ENCODE measurements around the gene PSTK.

PSTK gene

DNA sequence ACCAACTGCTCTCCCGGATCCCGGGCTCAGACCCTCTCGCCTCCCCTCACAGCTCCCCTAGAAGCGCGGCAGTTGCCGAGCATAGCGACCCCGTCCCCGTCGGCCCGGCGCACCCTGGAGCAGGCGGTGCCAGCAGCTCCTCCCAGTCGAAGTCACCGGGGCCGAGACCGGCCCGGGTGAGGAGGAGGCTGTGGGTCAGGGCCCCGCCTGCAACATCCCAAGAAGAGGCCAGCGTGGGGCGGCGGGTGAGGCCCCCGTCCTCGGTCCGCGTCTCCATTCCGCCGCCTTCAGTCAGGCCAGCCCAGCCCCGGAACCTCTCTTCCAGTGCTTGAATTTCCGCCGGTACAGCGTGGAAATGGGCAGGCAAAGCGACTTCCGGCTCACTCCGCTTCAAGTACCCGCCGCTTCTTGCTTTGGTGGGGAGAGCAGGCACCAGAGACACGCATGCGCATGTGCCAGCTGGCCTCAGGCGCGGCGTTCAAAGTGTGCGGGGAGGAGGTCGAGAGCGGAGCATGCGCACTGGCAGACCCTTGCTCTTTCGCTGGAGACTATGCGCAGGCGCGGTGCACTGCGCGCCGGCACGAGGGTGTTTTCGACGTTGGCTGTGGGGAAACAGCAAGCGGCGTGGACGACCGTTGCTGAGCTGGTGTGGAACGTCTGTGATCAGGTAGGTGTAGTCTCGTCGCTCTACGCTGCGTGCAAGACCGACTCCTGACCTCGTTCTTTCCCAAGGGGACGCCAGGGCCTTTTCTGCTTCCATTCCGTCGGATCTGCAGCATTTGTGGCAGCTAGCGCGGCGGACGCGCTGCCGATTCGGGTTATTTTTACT is 26.1 kb upstream of the PSTK start, which contains the start of gene C10orf88:
TSS of gene C10orf88 (minus strand) at position 326 of the 829 bp plus-strand sequence. CDS start at position 277, 49 bp downstream.
- DNase-seq (ENCODE audit: low read depth in 2 of 2): peak; percentile 99 to 100
- TF ChIP-seq CTCF (IDR thresholded peaks at IDR 0.05; ENCODE audit: low read depth, low read length): no peak
- peak within 1 kb of the TSS; percentile 91 to 92 for H3K4me3 ChIP-seq (replicated peaks in 1 of 2; ENCODE audit: low read depth in 2 of 2, low read length in 2 of 2)

DNA sequence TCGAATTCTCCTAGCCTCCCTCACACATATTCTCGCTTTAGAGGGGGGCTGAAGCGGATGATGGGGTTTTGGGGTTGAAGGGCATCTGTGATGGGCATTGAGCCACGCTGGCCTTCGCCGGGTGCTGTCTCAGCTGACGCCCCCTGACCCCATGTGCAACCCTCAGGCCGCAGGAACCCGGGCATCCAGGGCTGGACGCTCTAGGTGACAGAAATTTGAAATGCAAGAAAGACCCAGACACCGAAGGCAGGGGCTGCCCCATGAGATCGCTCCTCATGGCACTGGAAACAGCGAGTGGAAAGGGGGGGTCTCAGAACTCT is 25.5 kb upstream of the PSTK start:
- no peak for DNase-seq (ENCODE audit: low read depth in 2 of 2)
- peak overlapping the region; percentile 91 to 92 for H3K4me3 ChIP-seq (replicated peaks in 1 of 2; ENCODE audit: low read depth in 2 of 2, low read length in 2 of 2)
- no peak for TF ChIP-seq CTCF (IDR thresholded peaks at IDR 0.05; ENCODE audit: low read depth, low read length)

DNA sequence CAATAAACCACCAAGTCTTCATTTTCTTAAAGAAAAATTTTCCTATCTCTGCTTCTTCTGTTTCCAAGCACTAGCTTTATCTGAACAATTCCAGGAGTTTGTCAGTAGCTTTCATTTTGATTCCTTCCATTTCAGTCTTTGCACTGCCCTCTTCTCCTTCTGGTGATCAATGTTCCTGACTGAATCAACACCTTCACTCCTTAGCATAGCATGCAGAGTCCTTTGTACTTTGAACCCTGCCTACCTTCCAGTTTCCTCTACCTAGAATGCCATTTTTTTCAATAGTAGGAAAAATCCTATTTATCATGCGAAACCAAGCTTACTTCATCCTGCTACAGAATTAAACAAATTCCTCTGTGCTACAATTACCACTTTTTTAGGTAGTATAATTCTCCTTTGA is 24.3 kb upstream of the PSTK start:
- no peak for TF ChIP-seq CTCF (IDR thresholded peaks at IDR 0.05; ENCODE audit: low read depth, low read length)
- no peak overlapping the region for H3K4me3 ChIP-seq (replicated peaks in 1 of 2; ENCODE audit: low read depth in 2 of 2, low read length in 2 of 2)
- no peak for DNase-seq (ENCODE audit: low read depth in 2 of 2)

DNA sequence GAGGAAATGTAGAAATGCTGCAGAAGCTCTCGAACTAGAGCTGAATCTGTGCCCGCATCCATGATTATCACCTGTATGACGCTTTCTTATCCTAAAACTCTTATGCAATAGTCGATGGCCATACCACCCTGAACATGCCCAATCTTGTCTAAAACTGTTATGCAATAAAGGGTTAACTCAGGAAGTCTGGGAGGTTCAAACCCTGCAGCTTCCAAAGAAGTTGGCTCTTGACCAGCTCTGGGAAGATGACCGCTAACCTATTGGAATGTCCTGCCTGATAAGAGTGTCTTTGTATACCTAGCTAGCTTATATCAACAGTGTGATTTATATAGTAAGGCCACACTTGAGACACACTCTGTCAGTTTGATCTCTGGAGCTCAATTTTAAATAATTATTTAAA is 22.7 kb upstream of the PSTK start:
- H3K4me3 ChIP-seq (replicated peaks in 1 of 2; ENCODE audit: low read depth in 2 of 2, low read length in 2 of 2): no peak overlapping the region
- no peak for DNase-seq (ENCODE audit: low read depth in 2 of 2)
- no peak for TF ChIP-seq CTCF (IDR thresholded peaks at IDR 0.05; ENCODE audit: low read depth, low read length)

DNA sequence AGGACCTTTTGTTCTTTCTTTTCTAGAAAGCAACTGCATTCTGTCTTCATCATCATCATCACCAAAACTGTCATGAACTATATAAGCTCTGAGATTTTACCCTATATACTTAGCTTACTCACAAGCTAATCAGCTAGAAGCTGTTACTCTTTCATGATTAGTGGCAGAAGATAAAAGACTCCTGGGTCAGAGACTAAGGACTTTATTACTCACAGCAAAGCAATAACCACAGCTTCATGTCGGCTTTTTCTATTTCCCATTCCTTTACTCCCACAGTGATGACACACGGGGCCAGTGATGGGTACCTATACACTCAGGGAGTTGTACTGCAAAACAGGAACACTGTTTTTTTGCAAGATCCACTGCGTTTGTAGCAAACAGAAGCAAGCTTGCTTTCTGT is 17.8 kb upstream of the PSTK start:
- H3K4me3 ChIP-seq (replicated peaks in 1 of 2; ENCODE audit: low read depth in 2 of 2, low read length in 2 of 2): no peak overlapping the region
- TF ChIP-seq CTCF (IDR thresholded peaks at IDR 0.05; ENCODE audit: low read depth, low read length): no peak
- DNase-seq (ENCODE audit: low read depth in 2 of 2): no peak

DNA sequence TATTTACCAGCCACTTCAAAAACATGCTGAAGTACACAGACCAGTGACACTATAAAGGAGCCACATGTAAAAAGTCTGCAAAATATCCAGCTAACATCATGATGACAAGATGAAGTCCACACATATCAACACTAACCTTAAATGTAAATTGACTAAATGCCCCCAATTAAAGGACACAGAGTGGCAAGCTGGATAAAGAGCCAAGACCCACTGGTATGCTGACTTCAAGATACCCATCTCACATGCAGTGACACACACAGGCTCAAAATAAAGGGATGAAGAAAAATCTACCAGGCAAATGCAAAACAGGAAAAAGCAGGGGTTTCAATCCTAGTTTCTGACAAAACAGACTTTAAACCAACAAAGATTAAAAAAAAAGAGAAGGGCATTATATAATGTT is 13.3 kb upstream of the PSTK start:
- DNase-seq (ENCODE audit: low read depth in 2 of 2): no peak
- no peak overlapping the region for H3K4me3 ChIP-seq (replicated peaks in 1 of 2; ENCODE audit: low read depth in 2 of 2, low read length in 2 of 2)
- TF ChIP-seq CTCF (IDR thresholded peaks at IDR 0.05; ENCODE audit: low read depth, low read length): no peak

DNA sequence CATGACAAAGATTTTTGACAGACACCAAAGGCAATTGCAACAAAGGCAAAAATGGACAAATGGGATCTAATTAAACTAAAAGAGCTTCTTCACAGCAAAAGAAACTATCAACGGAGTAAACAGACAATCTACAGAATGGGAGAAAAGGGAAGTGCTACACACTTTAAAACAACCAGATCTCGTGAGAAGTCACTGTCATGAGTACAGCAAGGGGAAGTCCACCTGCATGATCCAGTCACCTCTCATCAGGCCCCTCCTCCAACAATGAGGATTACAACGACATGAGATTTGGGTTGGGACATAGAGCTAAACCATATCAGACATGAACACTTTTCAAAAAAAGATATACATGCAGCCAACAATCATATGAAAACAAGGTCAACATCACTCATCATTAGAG is 11.5 kb upstream of the PSTK start:
- DNase-seq (ENCODE audit: low read depth in 2 of 2): no peak
- H3K4me3 ChIP-seq (replicated peaks in 1 of 2; ENCODE audit: low read depth in 2 of 2, low read length in 2 of 2): no peak overlapping the region
- TF ChIP-seq CTCF (IDR thresholded peaks at IDR 0.05; ENCODE audit: low read depth, low read length): no peak

Data from cardiac fibroblast (primary cell).